IPS-NIHi7 (cell line): ENCODE measurements around the gene WDR55.
"Not testable (repeated sequence)": the region's sequence is repeated elsewhere in the genome, so short reads cannot be mapped to it uniquely, and the experiment has no call there.

ENCODE experiments used
- DNase-seq: peaks from one replicate; pipeline ENCODE4 v3.0.0; 2012; ENCODE audit warnings: mixed read lengths; ENCODE audit errors: extremely low spot score

Gene WDR55

GRCh38 chr5:140647042-140647419, 17.7 kb upstream of the WDR55 start:
- no peak for DNase-seq

GRCh38 chr5:140658870-140659269, 5.8 kb upstream of the WDR55 start:
- no peak for DNase-seq

GRCh38 chr5:140660371-140660770, 4.3 kb upstream of the WDR55 start:
- not testable (repeated sequence) for DNase-seq

- no peak for DNase-seq
Observed at GRCh38 chr5:140664030-140664358, 710 bp upstream of the WDR55 start.

GRCh38 chr5:140671035-140671434, 6.3 kb downstream of the WDR55 start:
- not testable (repeated sequence) for DNase-seq

- no peak for DNase-seq
Observed at GRCh38 chr5:140671472-140672125, 6.9 kb downstream of the WDR55 start.

- DNase-seq, result no peak
Observed at GRCh38 chr5:140672455-140673186, 7.9 kb downstream of the WDR55 start.

GRCh38 chr5:140673187-140673976, 8.7 kb downstream of the WDR55 start, which contains the start of gene DND1:
TSS of gene DND1 (minus strand) at chr5:140673576. CDS start at chr5:140673542, 34 bp downstream.
- peak; percentile 54 for DNase-seq

GRCh38 chr5:140674211-140674610, 9.5 kb downstream of the WDR55 start:
- DNase-seq, result no peak

GRCh38 chr5:140674629-140675028, 9.9 kb downstream of the WDR55 start:
- no peak for DNase-seq

GRCh38 chr5:140677947-140678346, 13.2 kb downstream of the WDR55 start:
- DNase-seq, result no peak

GRCh38 chr5:140678993-140679392, 14.3 kb downstream of the WDR55 start:
- no peak for DNase-seq

- DNase-seq, result no peak
Observed at GRCh38 chr5:140690376-140690932, 25.8 kb downstream of the WDR55 start.

- DNase-seq, result peak; percentile 94
Observed at GRCh38 chr5:140690941-140691924, 26.5 kb downstream of the WDR55 start, which contains the start of the genes HARS1 and HARS2. TSS of gene HARS1 (minus strand) at chr5:140691370. CDS start at chr5:140691304, 66 bp downstream. TSS of gene HARS2 (plus strand) at chr5:140691455. CDS start at chr5:140691649, 194 bp downstream.

- no peak for DNase-seq
Observed at GRCh38 chr5:140694276-140694675, 29.6 kb downstream of the WDR55 start.

- DNase-seq, result no peak
Observed at GRCh38 chr5:140696891-140697492, 32.3 kb downstream of the WDR55 start.

- peak; percentile 96 for DNase-seq
Observed at GRCh38 chr5:140700177-140701144, 35.8 kb downstream of the WDR55 start, which contains the start of gene ZMAT2. TSS of gene ZMAT2 (plus strand) at chr5:140700447. CDS start at chr5:140700461, 14 bp downstream.

GRCh38 chr5:140707812-140708211, 43.1 kb downstream of the WDR55 start:
- no peak for DNase-seq

- DNase-seq, result not testable (repeated sequence)
Observed at GRCh38 chr5:140708787-140709186, 44.1 kb downstream of the WDR55 start.
